ENCODE results near the gene SFRP4.

Gene SFRP4

DNA sequence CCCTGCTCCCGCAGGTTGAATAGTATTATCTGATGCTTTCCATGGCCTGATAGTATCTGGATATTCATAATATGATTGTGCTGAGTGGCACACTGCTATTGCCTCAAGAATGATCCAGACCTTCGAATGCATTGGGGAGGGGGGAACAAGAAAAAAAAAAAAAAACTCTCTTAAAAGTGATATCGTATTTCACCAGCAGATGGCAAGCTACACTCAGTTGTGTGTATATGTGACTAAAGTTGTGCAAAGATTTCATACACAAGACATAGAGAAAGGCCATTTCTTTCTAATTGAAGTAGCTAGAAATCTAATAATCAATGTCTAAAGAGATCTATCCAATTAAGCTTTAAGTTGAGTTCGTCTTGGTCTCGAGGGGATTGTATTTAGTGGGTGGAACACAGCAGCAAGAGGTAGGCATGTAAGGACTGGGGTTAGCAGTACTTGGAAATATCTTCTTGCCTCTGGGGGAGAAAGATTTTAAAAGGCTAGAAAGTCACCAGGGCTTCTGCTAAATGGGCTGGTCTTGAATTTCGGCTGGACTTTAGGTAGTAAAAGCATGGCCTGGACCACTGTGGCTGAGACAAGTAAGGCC, 15.3 kb downstream of the SFRP4 start:
- H3K36me3 ChIP-seq, result no peaks in the 10 kb centered on the region
- no peak for DNase-seq
- H3K4me1 ChIP-seq, result peaks cover 0 to 10% (median 7%) of the 10 kb centered on the region in 4 donors
- TF ChIP-seq, protein P1, sequence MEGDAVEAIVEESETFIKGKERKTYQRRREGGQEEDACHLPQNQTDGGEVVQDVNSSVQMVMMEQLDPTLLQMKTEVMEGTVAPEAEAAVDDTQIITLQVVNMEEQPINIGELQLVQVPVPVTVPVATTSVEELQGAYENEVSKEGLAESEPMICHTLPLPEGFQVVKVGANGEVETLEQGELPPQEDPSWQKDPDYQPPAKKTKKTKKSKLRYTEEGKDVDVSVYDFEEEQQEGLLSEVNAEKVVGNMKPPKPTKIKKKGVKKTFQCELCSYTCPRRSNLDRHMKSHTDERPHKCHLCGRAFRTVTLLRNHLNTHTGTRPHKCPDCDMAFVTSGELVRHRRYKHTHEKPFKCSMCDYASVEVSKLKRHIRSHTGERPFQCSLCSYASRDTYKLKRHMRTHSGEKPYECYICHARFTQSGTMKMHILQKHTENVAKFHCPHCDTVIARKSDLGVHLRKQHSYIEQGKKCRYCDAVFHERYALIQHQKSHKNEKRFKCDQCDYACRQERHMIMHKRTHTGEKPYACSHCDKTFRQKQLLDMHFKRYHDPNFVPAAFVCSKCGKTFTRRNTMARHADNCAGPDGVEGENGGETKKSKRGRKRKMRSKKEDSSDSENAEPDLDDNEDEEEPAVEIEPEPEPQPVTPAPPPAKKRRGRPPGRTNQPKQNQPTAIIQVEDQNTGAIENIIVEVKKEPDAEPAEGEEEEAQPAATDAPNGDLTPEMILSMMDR (IDR thresholded peaks at IDR 0.05), result peak; percentile 58 to 75
- H3K9me3 ChIP-seq, result no peaks in the 10 kb centered on the region
- H3K4me3 ChIP-seq, result no peak overlapping the region
- intact Hi-C loops (cut with DNase I; ENCODE audit: low total_unique reads), result loop anchor here (5.0 kb wide), 2 partner anchors 206 to 321 kb away; no protein-coding TSS in a partner anchor
- H3K27ac ChIP-seq, result no peak overlapping the region
- H3K27me3 ChIP-seq, result no peaks in the 10 kb centered on the region

DNA sequence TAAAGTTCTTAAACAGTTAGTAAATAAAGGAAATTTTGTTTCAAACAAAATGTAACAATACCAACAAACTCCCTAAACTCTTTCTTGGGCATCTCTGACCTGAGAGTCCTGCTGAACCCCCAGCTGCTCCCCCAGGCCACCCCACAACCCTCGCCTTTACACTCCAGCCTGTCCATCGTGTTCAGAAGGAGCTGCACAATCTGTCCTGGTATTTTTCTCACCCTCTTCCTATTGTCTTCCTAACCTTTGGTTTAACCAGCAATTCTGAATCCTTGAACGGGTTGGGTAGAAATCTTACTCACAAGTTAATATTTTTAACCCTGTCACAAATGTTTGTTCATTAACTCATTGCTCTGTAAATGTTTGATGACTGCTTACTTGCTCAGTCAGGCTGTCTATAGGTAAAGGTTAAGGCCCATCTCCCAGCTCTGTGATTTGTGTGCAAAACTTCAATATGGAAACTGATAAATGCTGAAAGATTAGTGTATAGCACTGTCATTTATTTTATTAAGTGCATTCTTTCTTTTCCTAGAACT, 16.8 kb downstream of the SFRP4 start:
- DNase-seq, result no peak
- TF ChIP-seq, protein P1 (IDR thresholded peaks at IDR 0.05), result no peak
- intact Hi-C loops (cut with DNase I; ENCODE audit: low total_unique reads), result loop anchor here (5.0 kb wide), 2 partner anchors 208 to 323 kb away; no protein-coding TSS in a partner anchor

DNA sequence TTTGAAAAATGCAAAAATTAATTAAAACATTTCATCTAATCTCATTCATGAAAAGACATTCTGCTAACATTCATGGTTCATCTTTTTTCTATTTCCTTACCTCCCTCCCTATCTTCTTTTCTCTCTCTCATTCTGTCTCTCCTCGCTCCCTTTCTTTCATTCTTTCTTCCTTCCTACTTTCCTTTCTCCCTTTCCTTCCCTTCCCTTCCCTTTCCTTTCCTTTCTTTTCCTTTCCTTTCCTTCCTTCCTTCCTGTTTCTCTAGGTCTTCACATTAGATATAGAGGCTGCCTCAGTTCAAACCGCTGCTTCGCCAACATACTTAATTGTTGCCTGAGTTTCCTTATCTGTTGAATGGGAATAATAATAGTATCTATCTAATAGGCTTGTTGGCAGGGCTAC, 21.9 kb downstream of the SFRP4 start:
- no peaks in the 10 kb centered on the region for H3K9me3 ChIP-seq
- no peaks in the 10 kb centered on the region for H3K4me1 ChIP-seq
- no peaks in the 10 kb centered on the region for H3K27me3 ChIP-seq
- no peak overlapping the region for H3K27ac ChIP-seq
- no peak overlapping the region for H3K4me3 ChIP-seq
- intact Hi-C loops (cut with DNase I; ENCODE audit: low total_unique reads), result no loop called here
- TF ChIP-seq, protein P1 (IDR thresholded peaks at IDR 0.05), result no peak
- no peaks in the 10 kb centered on the region for H3K36me3 ChIP-seq
- no peak for DNase-seq

More for the DNA sequence above, 16.8 kb downstream of the SFRP4 start:
- Histone ChIP-seq H3K9me3 (no peaks in the 10 kb centered on the region), H3K4me3 (no peak overlapping the region), H3K27ac (no peak overlapping the region), H3K27me3 (no peaks in the 10 kb centered on the region), H3K4me1 (peaks cover 0 to 10% (median 7%) of the 10 kb centered on the region in 4 donors), H3K36me3 (no peaks in the 10 kb centered on the region)

DNA sequence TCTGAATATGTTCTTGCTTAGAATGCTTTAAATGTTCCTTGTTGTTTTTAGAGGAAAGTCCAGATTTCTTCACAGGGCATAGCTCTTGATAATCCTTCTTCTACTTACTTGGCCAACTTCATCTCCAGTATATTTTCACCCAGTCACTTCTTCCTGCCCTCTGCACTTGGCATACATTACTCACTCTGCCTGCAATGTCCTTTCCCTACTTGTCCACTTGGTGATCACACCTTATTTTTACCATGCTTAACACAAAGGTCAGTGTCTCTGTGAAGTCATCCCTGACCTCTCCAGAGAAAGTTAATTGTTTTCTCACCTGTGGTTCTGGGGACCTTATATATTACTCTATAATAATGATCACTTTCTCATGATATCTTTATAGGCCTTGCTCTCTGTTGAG, 23.3 kb downstream of the SFRP4 start:
- no peak for DNase-seq
- no peaks in the 10 kb centered on the region for H3K4me1 ChIP-seq
- intact Hi-C loops (cut with DNase I; ENCODE audit: low total_unique reads), result no loop called here
- H3K27me3 ChIP-seq, result no peaks in the 10 kb centered on the region
- TF ChIP-seq, protein P1 (IDR thresholded peaks at IDR 0.05), result no peak
- H3K4me3 ChIP-seq, result no peak overlapping the region
- no peak overlapping the region for H3K27ac ChIP-seq
- H3K9me3 ChIP-seq, result no peaks in the 10 kb centered on the region
- H3K36me3 ChIP-seq, result no peaks in the 10 kb centered on the region

DNA sequence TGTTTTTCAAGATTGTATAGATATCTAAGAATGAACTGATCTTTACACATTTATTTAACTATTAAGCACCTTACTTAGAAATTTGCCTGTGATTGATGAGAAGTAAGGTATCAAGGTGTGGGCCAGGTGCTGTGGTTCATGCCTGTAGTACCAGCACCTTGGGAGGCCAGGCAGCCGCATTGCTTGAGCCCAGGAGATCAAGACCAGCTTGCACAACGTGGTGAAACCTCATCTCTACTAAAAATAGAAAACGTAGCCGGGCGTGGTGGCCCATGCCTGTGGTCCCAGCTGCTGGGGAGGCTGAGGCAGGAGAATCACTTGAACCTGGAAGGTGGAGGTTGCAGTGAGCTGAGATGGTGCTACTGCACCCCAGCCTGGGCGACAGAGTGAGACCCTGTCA, 34.5 kb downstream of the SFRP4 start:
- Histone ChIP-seq H3K4me3 (no peak overlapping the region), H3K27ac (no peak overlapping the region), H3K4me1 (no peaks in the 10 kb centered on the region), H3K36me3 (no peaks in the 10 kb centered on the region), H3K9me3 (no peaks in the 10 kb centered on the region), H3K27me3 (no peaks in the 10 kb centered on the region)
- TF ChIP-seq, protein P1 (IDR thresholded peaks at IDR 0.05), result no peak
- no peak for DNase-seq
- intact Hi-C loops (cut with DNase I; ENCODE audit: low total_unique reads), result no loop called here

All from tibial artery (tissue), 4 donors.